ENCODE data around the gene RWDD3.

Gene RWDD3

GRCh38 chr1:95265106-95265505 is 31.1 kb downstream of the RWDD3 start:
- no peak for DNase-seq (ENCODE audit: extremely low spot score)
- ChIA-PET POLR2A (no interaction called here), CTCF (interaction anchor here (0.8 kb wide), 1 partner anchor 63 kb away, joined by 4 read pairs; no protein-coding TSS in a partner anchor)
- no peak for TF ChIP-seq NFRKB (IDR thresholded peaks at IDR 0.05)
- no peak for TF ChIP-seq BHLHE40 (IDR thresholded peaks at IDR 0.05; ENCODE audit: borderline replicate concordance)
- TF ChIP-seq ELF4 (IDR thresholded peaks at IDR 0.05), result no peak
- TF ChIP-seq SP1 (IDR thresholded peaks at IDR 0.05), result no peak
- no peak for TF ChIP-seq CTBP1 (IDR thresholded peaks at IDR 0.05; ENCODE audit: borderline replicate concordance)
- TF ChIP-seq PKNOX1 (IDR thresholded peaks at IDR 0.05), result no peak
- TF ChIP-seq FOXK2 (IDR thresholded peaks at IDR 0.05), result no peak
- TF ChIP-seq FOXA1 (IDR thresholded peaks at IDR 0.05), result no peak
- no peak for TF ChIP-seq L3MBTL2 (conservative IDR thresholded peaks at IDR 0.05)
- TF ChIP-seq ARNT (IDR thresholded peaks at IDR 0.05), result no peak
- no peak for TF ChIP-seq FOXM1 (IDR thresholded peaks at IDR 0.05; ENCODE audit: borderline replicate concordance)
- no peak for TF ChIP-seq ZNF384 (IDR thresholded peaks at IDR 0.05)
- TF ChIP-seq SUZ12 (IDR thresholded peaks at IDR 0.05), result no peak
- TF ChIP-seq LEF1 (IDR thresholded peaks at IDR 0.05; ENCODE audit: borderline replicate concordance), result no peak
- no peak for TF ChIP-seq TARDBP (IDR thresholded peaks at IDR 0.05)
- no peak for TF ChIP-seq HDGF (IDR thresholded peaks at IDR 0.05; ENCODE audit: borderline replicate concordance)

- POLR2A ChIA-PET, result no interaction called here
- CTCF ChIA-PET, result no interaction called here
- TF ChIP-seq ELF4 (IDR thresholded peaks at IDR 0.05) (no peak), BHLHE40 (IDR thresholded peaks at IDR 0.05; ENCODE audit: borderline replicate concordance) (no peak), ZNF384 (IDR thresholded peaks at IDR 0.05) (no peak), FOXA1 (IDR thresholded peaks at IDR 0.05) (no peak), LEF1 (IDR thresholded peaks at IDR 0.05; ENCODE audit: borderline replicate concordance) (no peak), FOXK2 (IDR thresholded peaks at IDR 0.05) (no peak), CTBP1 (IDR thresholded peaks at IDR 0.05; ENCODE audit: borderline replicate concordance) (no peak), NFRKB (IDR thresholded peaks at IDR 0.05) (no peak), FOXM1 (IDR thresholded peaks at IDR 0.05; ENCODE audit: borderline replicate concordance) (no peak), TARDBP (IDR thresholded peaks at IDR 0.05) (no peak), ARNT (IDR thresholded peaks at IDR 0.05) (no peak), SUZ12 (IDR thresholded peaks at IDR 0.05) (no peak), SP1 (IDR thresholded peaks at IDR 0.05) (no peak), L3MBTL2 (conservative IDR thresholded peaks at IDR 0.05) (no peak), PKNOX1 (IDR thresholded peaks at IDR 0.05) (no peak), HDGF (IDR thresholded peaks at IDR 0.05; ENCODE audit: borderline replicate concordance) (no peak)
- no peak for DNase-seq (ENCODE audit: extremely low spot score)
Measured at GRCh38 chr1:95276429-95276828, 42.4 kb downstream of the RWDD3 start.

GRCh38 chr1:95278173-95279006 is 44.4 kb downstream of the RWDD3 start:
- TF ChIP-seq SP1 (IDR thresholded peaks at IDR 0.05) (no peak), ELF4 (IDR thresholded peaks at IDR 0.05) (no peak), FOXA1 (IDR thresholded peaks at IDR 0.05) (no peak), TARDBP (IDR thresholded peaks at IDR 0.05) (no peak), ZNF384 (IDR thresholded peaks at IDR 0.05) (no peak), FOXM1 (IDR thresholded peaks at IDR 0.05; ENCODE audit: borderline replicate concordance) (no peak), ARNT (IDR thresholded peaks at IDR 0.05) (no peak), L3MBTL2 (conservative IDR thresholded peaks at IDR 0.05) (no peak), BHLHE40 (IDR thresholded peaks at IDR 0.05; ENCODE audit: borderline replicate concordance) (no peak), NFRKB (IDR thresholded peaks at IDR 0.05) (no peak), FOXK2 (IDR thresholded peaks at IDR 0.05) (no peak), PKNOX1 (IDR thresholded peaks at IDR 0.05) (no peak), LEF1 (IDR thresholded peaks at IDR 0.05; ENCODE audit: borderline replicate concordance) (no peak), SUZ12 (IDR thresholded peaks at IDR 0.05) (no peak), CTBP1 (IDR thresholded peaks at IDR 0.05; ENCODE audit: borderline replicate concordance) (no peak), HDGF (IDR thresholded peaks at IDR 0.05; ENCODE audit: borderline replicate concordance) (no peak)
- DNase-seq (ENCODE audit: extremely low spot score), result no peak
- CTCF ChIA-PET, result no interaction called here
- POLR2A ChIA-PET, result no interaction called here

GRCh38 chr1:95281781-95282517 is 47.9 kb downstream of the RWDD3 start:
- no peak for TF ChIP-seq PKNOX1 (IDR thresholded peaks at IDR 0.05)
- no peak for TF ChIP-seq BHLHE40 (IDR thresholded peaks at IDR 0.05; ENCODE audit: borderline replicate concordance)
- TF ChIP-seq SP1 (IDR thresholded peaks at IDR 0.05), result no peak
- ChIA-PET POLR2A (no interaction called here), CTCF (no interaction called here)
- no peak for DNase-seq (ENCODE audit: extremely low spot score)

- CTCF ChIA-PET, result no interaction called here
- no peak for DNase-seq (ENCODE audit: extremely low spot score)
- POLR2A ChIA-PET, result no interaction called here
- TF ChIP-seq SUZ12 (IDR thresholded peaks at IDR 0.05), result no peak
Measured at GRCh38 chr1:95282518-95282895, 48.5 kb downstream of the RWDD3 start.

Data from HEK293T (cell line).